ENCODE measurements around the gene NINJ2. TPM values are rescaled to one million over a fixed set of nuclear protein-coding genes. Genes with fewer than 3 reads are reported as not detected.

The NINJ2 gene
- total RNA-seq, 6 experiments from 2014 or later = 6.4 to 17.7 (median 12.5) TPM

- no peak for ATAC-seq
- WGBS (ENCODE audit: insufficient coverage, low coverage, low lambda C conversion rate, missing lambda C conversion rate) = 87% methylated on average over 6 of the region's 18 CpGs
- H3K4me1 ChIP-seq = peaks cover 0 to 45% (median 21%) of the 10 kb centered on the region in 4 donors
These were observed 75.9 kb downstream of the NINJ2 start for GRCh38 chr12:587132-588023.

GRCh38 chr12:586318-587071, 76.8 kb downstream of the NINJ2 start:
- peaks cover 0 to 43% (median 19%) of the 10 kb centered on the region in 4 donors for H3K4me1 ChIP-seq
- intact Hi-C loops (cut with DNase I) = loop anchor here (10.0 kb wide), 1 partner anchor 58 kb away; no protein-coding TSS in a partner anchor
- no peaks in the 10 kb centered on the region for H3K36me3 ChIP-seq
- WGBS (ENCODE audit: insufficient coverage, low coverage, low lambda C conversion rate, missing lambda C conversion rate) = 33% methylated on average over 3 of the region's 16 CpGs
- DNase-seq (no peak), ATAC-seq (peak in 2 of 4 donors; percentile 1 to 3)
- TF ChIP-seq CTCF (IDR thresholded peaks at IDR 0.05) (no peak), POLR2A (IDR thresholded peaks at IDR 0.05) (no peak)
- no peaks in the 10 kb centered on the region for H3K9me3 ChIP-seq
- H3K27ac ChIP-seq = peak overlapping the region in 2 of 3 donors; percentile 43 to 54
- H3K4me3 ChIP-seq = no peak overlapping the region
- H3K27me3 ChIP-seq = no peaks in the 10 kb centered on the region

More at GRCh38 chr12:587132-588023, 75.9 kb downstream of the NINJ2 start:
- H3K9me3 ChIP-seq = no peaks in the 10 kb centered on the region
- no peaks in the 10 kb centered on the region for H3K27me3 ChIP-seq
- TF ChIP-seq CTCF (IDR thresholded peaks at IDR 0.05) = no peak
- TF ChIP-seq POLR2A (IDR thresholded peaks at IDR 0.05) = no peak
- intact Hi-C loops (cut with DNase I) = loop anchor here (10.0 kb wide), 1 partner anchor 57 kb away; no protein-coding TSS in a partner anchor
- no peak overlapping the region for H3K27ac ChIP-seq
- H3K4me3 ChIP-seq = no peak overlapping the region
- no peak for DNase-seq
- no peaks in the 10 kb centered on the region for H3K36me3 ChIP-seq

GRCh38 chr12:585062-586061, 77.9 kb downstream of the NINJ2 start:
- Histone ChIP-seq H3K27ac (peak overlapping the region in 2 of 3 donors; percentile 43 to 72), H3K4me3 (no peak overlapping the region), H3K9me3 (no peaks in the 10 kb centered on the region), H3K27me3 (no peaks in the 10 kb centered on the region), H3K36me3 (no peaks in the 10 kb centered on the region), H3K4me1 (peaks cover 0 to 44% (median 20%) of the 10 kb centered on the region in 4 donors)
- 57% methylated on average over 17 of the region's 30 CpGs for WGBS (ENCODE audit: insufficient coverage, low coverage, low lambda C conversion rate, missing lambda C conversion rate)
- DNase-seq (peak; percentile 74 to 88 (median 83)), ATAC-seq (peak; percentile 72 to 83 (median 79))
- intact Hi-C loops (cut with DNase I) = loop anchor here (10.0 kb wide), 1 partner anchor 59 kb away; no protein-coding TSS in a partner anchor
- TF ChIP-seq POLR2A (IDR thresholded peaks at IDR 0.05) = no peak
- TF ChIP-seq CTCF (IDR thresholded peaks at IDR 0.05) = no peak

All from right lobe of liver (tissue), 6 donors.